WTC11 (cell line): ENCODE data around the gene MORN5. TPM values are rescaled to one million over a fixed set of nuclear protein-coding genes. Genes with fewer than 3 reads are reported as not detected.

Experiments
- ATAC-seq: fragments of 200-7000 bp; cut with Tn5 transposase; 2 replicates; pipeline ENCODE4 v1.10.0; 2021; ENCODE audit warnings: mild to moderate bottlenecking, moderate library complexity
- CTCF ChIA-PET: fragments of 300-600 bp; sonication (Branson Sonifier 250); formaldehyde crosslinking; loops from one replicate; lab custom pipeline; 2021; ENCODE audit warnings: antibody characterized with exemption; lab: Charles Lee
- POLR2A ChIA-PET: fragments of 350-600 bp; sonication (Branson Sonifier 250); formaldehyde crosslinking; loops from one replicate; lab custom pipeline; 2021; ENCODE audit warnings: antibody characterized with exemption; lab: Charles Lee
- DNase-seq: peaks from one replicate; pipeline ENCODE4 v3.0.0; 2021; ENCODE audit warnings: low spot score
- H3K27ac Mint-ChIP-seq: 2 replicates; pipeline ENCODE4 v1.8.0; 2021; ENCODE audit warnings: mixed read lengths
- H3K27me3 Mint-ChIP-seq: 2 replicates; pipeline ENCODE4 v1.8.0; 2021; ENCODE audit warnings: low read depth, mild to moderate bottlenecking, moderate library complexity, mixed read lengths
- H3K36me3 Mint-ChIP-seq: 2 replicates; pipeline ENCODE4 v1.8.0; 2021; ENCODE audit warnings: mixed read lengths
- H3K4me1 Mint-ChIP-seq: 2 replicates; pipeline ENCODE4 v1.8.0; 2022; ENCODE audit warnings: mixed read lengths
- H3K4me3 Mint-ChIP-seq: 2 replicates; pipeline ENCODE4 v1.8.0; 2021; ENCODE audit warnings: mild to moderate bottlenecking, moderate library complexity, mixed read lengths
- H3K9me3 Mint-ChIP-seq: 2 replicates; pipeline ENCODE4 v1.8.0; 2021; ENCODE audit warnings: mixed read lengths
- CBFB ChIP-seq: sonication (generic); formaldehyde crosslinking; IDR thresholded peaks from 2 replicates; pipeline ENCODE4 v1.8.1; 2022; ENCODE audit warnings: mild to moderate bottlenecking, low read depth, missing genetic modification reagents
- CREB1 ChIP-seq: sonication (generic); formaldehyde crosslinking; IDR thresholded peaks from 2 replicates; pipeline ENCODE4 v1.8.0; 2023; ENCODE audit warnings: mild to moderate bottlenecking, missing genetic modification reagents
- EMX1 ChIP-seq: fragments of 250-450 bp; sonication (Bioruptor Pico); IDR thresholded peaks from 2 replicates; pipeline ENCODE4 v1.8.0; 2021; ENCODE audit warnings: mild to moderate bottlenecking
- FOXP1 ChIP-seq: sonication (generic); formaldehyde crosslinking; IDR thresholded peaks from 2 replicates; pipeline ENCODE4 v1.8.0; 2022; ENCODE audit warnings: missing genetic modification reagents, mild to moderate bottlenecking, moderate library complexity, borderline replicate concordance
- GTF2I ChIP-seq: fragments of 250-450 bp; sonication (Bioruptor Pico); conservative IDR thresholded peaks from 2 replicates; pipeline ENCODE4 v1.4.0; 2021; ENCODE audit warnings: mild to moderate bottlenecking
- HMGA2 ChIP-seq: fragments of 250-450 bp; sonication (Bioruptor Pico); IDR thresholded peaks from 2 replicates; pipeline ENCODE4 v1.4.0; 2021; ENCODE audit warnings: mild to moderate bottlenecking, moderate library complexity
- JUN ChIP-seq: sonication (generic); formaldehyde crosslinking; IDR thresholded peaks from 2 replicates; pipeline ENCODE4 v1.8.0; 2023; ENCODE audit warnings: mild to moderate bottlenecking, missing genetic modification reagents
- NFATC4 ChIP-seq: fragments of 250-450 bp; sonication (Bioruptor Pico); IDR thresholded peaks from 2 replicates; pipeline ENCODE4 v1.9.0; 2021; ENCODE audit warnings: mild to moderate bottlenecking
- OVOL2 ChIP-seq: fragments of 250-450 bp; sonication (Bioruptor Pico); IDR thresholded peaks from 2 replicates; pipeline ENCODE4 v1.9.0; 2021; ENCODE audit warnings: mild to moderate bottlenecking, borderline replicate concordance
- RORB ChIP-seq: fragments of 250-450 bp; sonication (Bioruptor Pico); IDR thresholded peaks from 2 replicates; pipeline ENCODE4 v1.9.0; 2021; ENCODE audit warnings: mild to moderate bottlenecking
- SMAD3 ChIP-seq: sonication (generic); formaldehyde crosslinking; IDR thresholded peaks from 2 replicates; pipeline ENCODE4 v1.8.0; 2022; ENCODE audit warnings: missing genetic modification reagents, mild to moderate bottlenecking, borderline replicate concordance
- TEAD4 ChIP-seq: sonication (generic); formaldehyde crosslinking; IDR thresholded peaks from 2 replicates; pipeline ENCODE4 v1.8.0; 2022; ENCODE audit warnings: mild to moderate bottlenecking, missing genetic modification reagents
- ZMAT4 ChIP-seq: fragments of 250-450 bp; sonication (Bioruptor Pico); IDR thresholded peaks from 2 replicates; pipeline ENCODE4 v1.9.0; 2021; ENCODE audit warnings: mild to moderate bottlenecking
- ZNF121 ChIP-seq: sonication (generic); formaldehyde crosslinking; IDR thresholded peaks from 2 replicates; pipeline ENCODE4 v1.8.0; 2023; ENCODE audit warnings: missing genetic modification reagents
- total RNA-seq: library from RNA; stranded (reverse); gene quantifications from 3 replicates; pipeline ENCODE4 v1.2.3, GENCODE V29; 2021
- TF ChIP-seq, protein P1 (sequence below): sonication (generic); formaldehyde crosslinking; IDR thresholded peaks from 2 replicates; pipeline ENCODE4 v1.8.0; 2022; ENCODE audit warnings: missing genetic modification reagents
- TF ChIP-seq, protein P2 (sequence below): sonication (generic); formaldehyde crosslinking; IDR thresholded peaks from 2 replicates; pipeline ENCODE4 v1.8.1; 2023; ENCODE audit warnings: mild to moderate bottlenecking, missing genetic modification reagents, moderate library complexity
- TF ChIP-seq, protein P3 (sequence below): fragments of 200-600 bp; IDR thresholded peaks from 2 replicates; pipeline ENCODE4 v1.8.0; 2022; ENCODE audit warnings: antibody characterized with exemption

MORN5 gene
- total RNA-seq, 1 experiment from 2014 or later = not detected

- no peak for DNase-seq
- H3K9me3 Mint-ChIP-seq = no peaks in the 10 kb centered on the region
- peaks cover 96% of the 10 kb centered on the region for H3K27me3 Mint-ChIP-seq
- no peak for ATAC-seq
- peak overlapping the region; percentile 70 for H3K4me3 Mint-ChIP-seq
- ChIA-PET POLR2A (interaction anchor here (0.6 to 0.9 kb wide), 3 partner anchors 11 to 137 kb away, joined by 3 to 8 read pairs (median 3); no protein-coding TSS in a partner anchor), CTCF (interaction anchor here (0.6 to 4.4 kb wide), 16 partner anchors 8 to 953 kb away, joined by 3 to 39 read pairs (median 4); partner anchors contain the start of genes MORN5 and NDUFA8)
- TF ChIP-seq TEAD4 (CRISPR knock-in tag) (no peak), RORB (CRISPR knock-in tag) (no peak), NFATC4 (CRISPR knock-in tag) (no peak), ZMAT4 (CRISPR knock-in tag) (no peak), SMAD3 (CRISPR knock-in tag) (no peak), CBFB (CRISPR knock-in tag) (no peak), JUN (CRISPR knock-in tag) (no peak), FOXP1 (CRISPR knock-in tag) (no peak), OVOL2 (CRISPR knock-in tag) (no peak), CREB1 (CRISPR knock-in tag) (no peak), HMGA2 (CRISPR knock-in tag) (no peak)
- peaks cover 5% of the 10 kb centered on the region; the same call in 1 of the 2 replicates for H3K36me3 Mint-ChIP-seq
- H3K4me1 Mint-ChIP-seq = peaks cover 34% of the 10 kb centered on the region
- no peak overlapping the region for H3K27ac Mint-ChIP-seq
Observed at GRCh38 chr9:122214507-122214906, 54.8 kb downstream of the MORN5 start.

- H3K27ac Mint-ChIP-seq = no peak overlapping the region
- ATAC-seq (no peak), DNase-seq (no peak)
- ChIA-PET CTCF (interaction anchor here (1.0 to 4.4 kb wide), 5 partner anchors 29 to 135 kb away, joined by 4 to 39 read pairs (median 5); no protein-coding TSS in a partner anchor), POLR2A (interaction anchor here (1.4 kb wide), 1 partner anchor 49 kb away, joined by 3 read pairs; the partner anchor contains the start of genes MRRF and RBM18)
- peaks cover 100% of the 10 kb centered on the region for H3K27me3 Mint-ChIP-seq
- peaks cover 45% of the 10 kb centered on the region for H3K4me1 Mint-ChIP-seq
- no peak for TF ChIP-seq ZNF121 (CRISPR knock-in tag)
- H3K36me3 Mint-ChIP-seq = peaks cover 5% of the 10 kb centered on the region; the same call in 1 of the 2 replicates
- H3K9me3 Mint-ChIP-seq = no peaks in the 10 kb centered on the region
- H3K4me3 Mint-ChIP-seq = no peak overlapping the region
Observed at GRCh38 chr9:122215663-122216062, 56.0 kb downstream of the MORN5 start.

- no peak for ATAC-seq
Observed at GRCh38 chr9:122216138-122216797, 56.6 kb downstream of the MORN5 start.

More at GRCh38 chr9:122216138-122216797, 56.6 kb downstream of the MORN5 start:
- Mint-ChIP-seq H3K9me3 (no peaks in the 10 kb centered on the region), H3K36me3 (peaks cover 5% of the 10 kb centered on the region; the same call in 1 of the 2 replicates), H3K4me1 (peaks cover 49% of the 10 kb centered on the region), H3K27me3 (peaks cover 100% of the 10 kb centered on the region), H3K27ac (no peak overlapping the region), H3K4me3 (peak overlapping the region; percentile 64)
- CTCF ChIA-PET = interaction anchor here (1.0 to 4.4 kb wide), 6 partner anchors 30 to 134 kb away, joined by 3 to 39 read pairs (median 4); no protein-coding TSS in a partner anchor
- POLR2A ChIA-PET = interaction anchor here (1.4 kb wide), 1 partner anchor 48 kb away, joined by 3 read pairs; the partner anchor contains the start of genes MRRF and RBM18
- TF ChIP-seq, protein P1, sequence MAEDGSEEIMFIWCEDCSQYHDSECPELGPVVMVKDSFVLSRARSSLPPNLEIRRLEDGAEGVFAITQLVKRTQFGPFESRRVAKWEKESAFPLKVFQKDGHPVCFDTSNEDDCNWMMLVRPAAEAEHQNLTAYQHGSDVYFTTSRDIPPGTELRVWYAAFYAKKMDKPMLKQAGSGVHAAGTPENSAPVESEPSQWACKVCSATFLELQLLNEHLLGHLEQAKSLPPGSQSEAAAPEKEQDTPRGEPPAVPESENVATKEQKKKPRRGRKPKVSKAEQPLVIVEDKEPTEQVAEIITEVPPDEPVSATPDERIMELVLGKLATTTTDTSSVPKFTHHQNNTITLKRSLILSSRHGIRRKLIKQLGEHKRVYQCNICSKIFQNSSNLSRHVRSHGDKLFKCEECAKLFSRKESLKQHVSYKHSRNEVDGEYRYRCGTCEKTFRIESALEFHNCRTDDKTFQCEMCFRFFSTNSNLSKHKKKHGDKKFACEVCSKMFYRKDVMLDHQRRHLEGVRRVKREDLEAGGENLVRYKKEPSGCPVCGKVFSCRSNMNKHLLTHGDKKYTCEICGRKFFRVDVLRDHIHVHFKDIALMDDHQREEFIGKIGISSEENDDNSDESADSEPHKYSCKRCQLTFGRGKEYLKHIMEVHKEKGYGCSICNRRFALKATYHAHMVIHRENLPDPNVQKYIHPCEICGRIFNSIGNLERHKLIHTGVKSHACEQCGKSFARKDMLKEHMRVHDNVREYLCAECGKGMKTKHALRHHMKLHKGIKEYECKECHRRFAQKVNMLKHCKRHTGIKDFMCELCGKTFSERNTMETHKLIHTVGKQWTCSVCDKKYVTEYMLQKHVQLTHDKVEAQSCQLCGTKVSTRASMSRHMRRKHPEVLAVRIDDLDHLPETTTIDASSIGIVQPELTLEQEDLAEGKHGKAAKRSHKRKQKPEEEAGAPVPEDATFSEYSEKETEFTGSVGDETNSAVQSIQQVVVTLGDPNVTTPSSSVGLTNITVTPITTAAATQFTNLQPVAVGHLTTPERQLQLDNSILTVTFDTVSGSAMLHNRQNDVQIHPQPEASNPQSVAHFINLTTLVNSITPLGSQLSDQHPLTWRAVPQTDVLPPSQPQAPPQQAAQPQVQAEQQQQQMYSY (CRISPR knock-in tag) = peak; percentile 83
- TF ChIP-seq, protein P2, sequence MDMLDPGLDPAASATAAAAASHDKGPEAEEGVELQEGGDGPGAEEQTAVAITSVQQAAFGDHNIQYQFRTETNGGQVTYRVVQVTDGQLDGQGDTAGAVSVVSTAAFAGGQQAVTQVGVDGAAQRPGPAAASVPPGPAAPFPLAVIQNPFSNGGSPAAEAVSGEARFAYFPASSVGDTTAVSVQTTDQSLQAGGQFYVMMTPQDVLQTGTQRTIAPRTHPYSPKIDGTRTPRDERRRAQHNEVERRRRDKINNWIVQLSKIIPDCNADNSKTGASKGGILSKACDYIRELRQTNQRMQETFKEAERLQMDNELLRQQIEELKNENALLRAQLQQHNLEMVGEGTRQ (CRISPR knock-in tag) = no peak
- TF ChIP-seq EMX1 (no peak), ZNF121 (CRISPR knock-in tag) (no peak), GTF2I (CRISPR knock-in tag) (no peak)
- TF ChIP-seq, protein P3, sequence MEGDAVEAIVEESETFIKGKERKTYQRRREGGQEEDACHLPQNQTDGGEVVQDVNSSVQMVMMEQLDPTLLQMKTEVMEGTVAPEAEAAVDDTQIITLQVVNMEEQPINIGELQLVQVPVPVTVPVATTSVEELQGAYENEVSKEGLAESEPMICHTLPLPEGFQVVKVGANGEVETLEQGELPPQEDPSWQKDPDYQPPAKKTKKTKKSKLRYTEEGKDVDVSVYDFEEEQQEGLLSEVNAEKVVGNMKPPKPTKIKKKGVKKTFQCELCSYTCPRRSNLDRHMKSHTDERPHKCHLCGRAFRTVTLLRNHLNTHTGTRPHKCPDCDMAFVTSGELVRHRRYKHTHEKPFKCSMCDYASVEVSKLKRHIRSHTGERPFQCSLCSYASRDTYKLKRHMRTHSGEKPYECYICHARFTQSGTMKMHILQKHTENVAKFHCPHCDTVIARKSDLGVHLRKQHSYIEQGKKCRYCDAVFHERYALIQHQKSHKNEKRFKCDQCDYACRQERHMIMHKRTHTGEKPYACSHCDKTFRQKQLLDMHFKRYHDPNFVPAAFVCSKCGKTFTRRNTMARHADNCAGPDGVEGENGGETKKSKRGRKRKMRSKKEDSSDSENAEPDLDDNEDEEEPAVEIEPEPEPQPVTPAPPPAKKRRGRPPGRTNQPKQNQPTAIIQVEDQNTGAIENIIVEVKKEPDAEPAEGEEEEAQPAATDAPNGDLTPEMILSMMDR = no peak
- DNase-seq = no peak
